IMR-90 (cell line): ENCODE results near the gene KIAA0319L. TPM values are rescaled to one million over a fixed set of nuclear protein-coding genes. Genes with fewer than 3 reads are reported as not detected.

ENCODE experiments used
- ATAC-seq: fragments of 200-7000 bp; cut with Tn5 transposase; 2 replicates; pipeline ENCODE4 v1.9.1; 2020; ENCODE audit warnings: low read depth, mild to moderate bottlenecking, moderate library complexity
- BruUV-seq: library from RNA; stranded (reverse); fragments of 400-500 nt; replicated peaks from 2 replicates; lab custom pipeline; 2021; lab: Mats Ljungman, UMichigan
- CTCF ChIA-PET: fragments of 300-600 bp; formaldehyde crosslinking; extraction: SDS; loops from one replicate; lab custom pipeline; 2021; ENCODE audit warnings: antibody characterized with exemption; lab: Yijun Ruan, JAX
- POLR2A ChIA-PET: fragments of 300-600 bp; sonication (Branson Sonifier 250); formaldehyde crosslinking; loops from one replicate; lab custom pipeline; 2022; ENCODE audit warnings: antibody characterized with exemption; ENCODE audit not compliant: unreplicated experiment; lab: Charles Lee
- DNase-seq: peaks from one replicate; pipeline ENCODE4 v3.0.0; 2013
- H2AFZ ChIP-seq: replicated peaks from 2 replicates; pipeline ENCODE3; 2013; ENCODE audit warnings: low read length, mild to moderate bottlenecking; ENCODE audit not compliant: poor library complexity
- H2AK5ac ChIP-seq: 2 replicates; pipeline ENCODE4 v1.6.1; 2013; ENCODE audit warnings: low read depth, low read length, inconsistent platforms
- H2AK9ac ChIP-seq: replicated peaks from 2 replicates; pipeline ENCODE3; 2013; ENCODE audit warnings: mild to moderate bottlenecking, low read depth, low read length, moderate library complexity; ENCODE audit not compliant: poor library complexity
- H2BK120ac ChIP-seq: 2 replicates; pipeline ENCODE4 v1.6.1; 2013; ENCODE audit warnings: low read depth, low read length, inconsistent platforms
- H2BK15ac ChIP-seq: 3 replicates; pipeline ENCODE4 v1.6.1; 2013; ENCODE audit warnings: low read depth, low read length, inconsistent platforms
- H2BK20ac ChIP-seq: 2 replicates; pipeline ENCODE4 v1.6.1; 2013; ENCODE audit warnings: low read depth, mild to moderate bottlenecking, inconsistent platforms, low read length, moderate library complexity
- H2BK5ac ChIP-seq: 2 replicates; pipeline ENCODE4 v1.6.1; 2013; ENCODE audit warnings: mild to moderate bottlenecking, low read depth, low read length, inconsistent platforms; ENCODE audit not compliant: poor library complexity, severe bottlenecking
- H3K14ac ChIP-seq: replicated peaks from 2 replicates; pipeline ENCODE4 v1.6.1; 2013; ENCODE audit warnings: low read depth, low read length, inconsistent platforms
- H3K18ac ChIP-seq: 2 replicates; pipeline ENCODE4 v1.6.1; 2013; ENCODE audit warnings: low read depth, low read length, control low read depth
- H3K23ac ChIP-seq: 2 replicates; pipeline ENCODE4 v1.6.1; 2013; ENCODE audit warnings: low read depth, low read length, inconsistent platforms
- H3K27ac ChIP-seq: 2 replicates; pipeline ENCODE4 v1.5.1; 2013; ENCODE audit warnings: mild to moderate bottlenecking, control low read depth, low read length; ENCODE audit not compliant: insufficient read depth
- H3K27me3 ChIP-seq: 2 replicates; pipeline ENCODE4 v1.6.1; 2013; ENCODE audit warnings: low read length; ENCODE audit not compliant: control insufficient read depth, insufficient read depth
- H3K36me3 ChIP-seq: 2 replicates; pipeline ENCODE4 v1.6.1; 2013; ENCODE audit warnings: low read length, mixed read lengths; ENCODE audit not compliant: control insufficient read depth, insufficient read depth
- H3K4ac ChIP-seq: 2 replicates; pipeline ENCODE4 v1.6.1; 2013; ENCODE audit warnings: low read depth, low read length, inconsistent platforms
- H3K4me1 ChIP-seq: 2 replicates; pipeline ENCODE4 v1.6.1; 2013; ENCODE audit warnings: low read length, mixed read lengths; ENCODE audit not compliant: control insufficient read depth, insufficient read depth
- H3K4me2 ChIP-seq: 2 replicates; pipeline ENCODE4 v1.6.1; 2013; ENCODE audit warnings: low read depth, mild to moderate bottlenecking, control low read depth, low read length, moderate library complexity
- H3K4me3 ChIP-seq: 2 replicates; pipeline ENCODE4 v1.5.1; 2013; ENCODE audit warnings: low read depth, mild to moderate bottlenecking, control low read depth, low read length, moderate library complexity; ENCODE audit not compliant: insufficient read depth
- H3K56ac ChIP-seq: 2 replicates; pipeline ENCODE4 v1.6.1; 2013; ENCODE audit warnings: low read length, inconsistent platforms; ENCODE audit not compliant: insufficient read depth; ENCODE audit errors: extremely low read depth
- H3K79me1 ChIP-seq, 2 experiments: 2 replicates each; pipeline ENCODE4 v1.6.1; 2013; ENCODE audit warnings: low read length in 2 of 2, inconsistent platforms in 1 of 2, low read depth in 1 of 2
- H3K9ac ChIP-seq: 2 replicates; pipeline ENCODE4 v1.6.1; 2013; ENCODE audit warnings: low read depth, low read length, control low read depth
- H3K9me1 ChIP-seq: 2 replicates; pipeline ENCODE4 v1.6.1; 2013; ENCODE audit warnings: low read length, inconsistent platforms; ENCODE audit not compliant: insufficient read depth
- H3K9me3 ChIP-seq: 2 replicates; pipeline ENCODE4 v1.6.1; 2013; ENCODE audit warnings: low read length; ENCODE audit not compliant: control insufficient read depth, insufficient read depth
- H4K20me1 ChIP-seq: 2 replicates; pipeline ENCODE4 v1.6.1; 2013; ENCODE audit warnings: low read length, inconsistent platforms; ENCODE audit not compliant: insufficient read depth
- H4K5ac ChIP-seq: 2 replicates; pipeline ENCODE4 v1.6.1; 2013; ENCODE audit warnings: mild to moderate bottlenecking, low read depth, low read length, control low read depth
- H4K8ac ChIP-seq, 2 experiments: 2 replicates each; pipeline ENCODE4 v1.6.1; 2013; ENCODE audit warnings: low read depth in 2 of 2, low read length in 2 of 2, control low read depth in 1 of 2, inconsistent platforms in 1 of 2
- H4K91ac ChIP-seq: 2 replicates; pipeline ENCODE4 v1.6.1; 2013; ENCODE audit warnings: low read depth, low read length, inconsistent platforms; ENCODE audit not compliant: insufficient read depth
- BHLHE40 ChIP-seq: fragments of 150-350 bp; IDR thresholded peaks from 2 replicates; pipeline ENCODE4 v1.6.1; 2016; ENCODE audit warnings: mild to moderate bottlenecking, low read depth, low read length
- CEBPB ChIP-seq: IDR thresholded peaks from 2 replicates; pipeline ENCODE4 v1.6.1; 2012; ENCODE audit warnings: low read depth, low read length, improper control_type of control experiment
- CTCF ChIP-seq: conservative IDR thresholded peaks from 2 replicates; pipeline ENCODE4 v1.5.1; 2012; ENCODE audit warnings: mild to moderate bottlenecking, low read depth, low read length, improper control_type of control experiment
- FOS ChIP-seq: fragments of 150-350 bp; IDR thresholded peaks from 2 replicates; pipeline ENCODE4 v1.6.1; 2016; ENCODE audit warnings: low read depth, low read length
- MAFK ChIP-seq: IDR thresholded peaks from 2 replicates; pipeline ENCODE4 v1.6.1; 2012; ENCODE audit warnings: low read depth, low read length, improper control_type of control experiment
- MAZ ChIP-seq: IDR thresholded peaks from 2 replicates; pipeline ENCODE4 v1.6.1; 2012; ENCODE audit warnings: low read depth, mild to moderate bottlenecking, low read length, improper control_type of control experiment, moderate library complexity, borderline replicate concordance
- MXI1 ChIP-seq: IDR thresholded peaks from 2 replicates; pipeline ENCODE4 v1.6.1; 2012; ENCODE audit warnings: low read depth, mild to moderate bottlenecking, low read length, moderate library complexity, borderline replicate concordance
- SMC3 ChIP-seq: fragments of 150-350 bp; IDR thresholded peaks from 2 replicates; pipeline ENCODE4 v1.6.1; 2016; ENCODE audit warnings: low read depth, mild to moderate bottlenecking, antibody characterized with exemption, low read length, moderate library complexity
- USF2 ChIP-seq: fragments of 150-350 bp; IDR thresholded peaks from 2 replicates; pipeline ENCODE4 v1.6.1; 2017; ENCODE audit warnings: mild to moderate bottlenecking, antibody characterized with exemption, low read length, low read depth
- WGBS, 2 experiments: methylation state at CpG; one replicate each; pipeline versions ENCODE4 v1.1.5 to v1.1.7; 2013; ENCODE audit warnings: missing lambda C conversion rate in 2 of 2; ENCODE audit not compliant: insufficient read length in 1 of 2; ENCODE audit errors: extremely low coverage in 2 of 2; 5-methylcytosine and 5-hydroxymethylcytosine counted together
- dilution Hi-C: fragments of 300-500 bp; cut with HindIII; formaldehyde crosslinking; loops from one replicate; pipeline ENCODE4 v1.14.3; 2018; ENCODE audit warnings: low sequenced_read_pairs; ENCODE audit not compliant: unreplicated experiment
- in situ Hi-C: fragments of 300-500 bp; cut with MboI; formaldehyde crosslinking; loops from 3 replicates; pipeline ENCODE4 v1.14.3; 2019; ENCODE audit warnings: low sequenced_read_pairs, inconsistent platforms, mixed read lengths
- intact Hi-C: fragments of 100-400 bp; cut with micrococcal nuclease; formaldehyde crosslinking; loops from 2 replicates; pipeline ENCODE4 v1.10.0; 2022
- polyA plus RNA-seq, 3 experiments: library from polyadenylated mRNA; depleted of rRNA; stranded (reverse); fragments of >200 nt; gene quantifications; 2 replicates each; pipeline ENCODE4 v1.2.3, GENCODE V29; 2012; ENCODE audit warnings: low replicate concordance in 1 of 3
- total RNA-seq: library from RNA; depleted of rRNA; stranded (reverse); fragments of >200 nt; gene quantifications from 2 replicates; pipeline ENCODE4 v1.2.3, GENCODE V29; 2012

KIAA0319L gene
- total and polyA plus RNA-seq, 2 of the 4 experiments (the other 2 are of a cell fraction): 38.0 to 49.8 TPM

GRCh38 chr1:35546614-35547013 lies 10.6 kb downstream of the KIAA0319L start:
- Histone ChIP-seq H3K27ac (no peak overlapping the region), H3K9me3 (no peaks in the 10 kb centered on the region), H2AFZ (no peak overlapping the region), H3K18ac (no peak overlapping the region), H3K9ac (no peak overlapping the region), H3K4me3 (no peak overlapping the region), H2BK15ac (no peak overlapping the region), H4K20me1 (peaks cover 5% of the 10 kb centered on the region; the same call in 1 of the 2 replicates), H3K4ac (no peak overlapping the region), H3K14ac (no peak overlapping the region), H4K5ac (no peak overlapping the region), H2BK5ac (no peak overlapping the region), H3K36me3 (peaks cover 4% of the 10 kb centered on the region), H3K9me1 (peaks cover 2% of the 10 kb centered on the region; the same call in 1 of the 2 replicates), H2AK9ac (no peak overlapping the region), H4K8ac (no peak overlapping the region), H2AK5ac (no peak overlapping the region), H3K27me3 (no peaks in the 10 kb centered on the region), H2BK20ac (no peak overlapping the region), H2BK120ac (no peak overlapping the region), H3K23ac (no peak overlapping the region), H4K91ac (no peak overlapping the region), H3K56ac (no peak overlapping the region), H3K79me1 (peaks cover 17 to 53% of the 10 kb centered on the region in 2 experiments), H3K4me1 (peaks cover 5% of the 10 kb centered on the region), H3K4me2 (no peak overlapping the region)
- CTCF ChIA-PET: no interaction called here
- no CpG with 5 or more reads among the region's 1 CpG for WGBS, 2 experiments
- dilution Hi-C loops: no loop called here
- intact Hi-C loops: no loop called here
- in situ Hi-C loops: no loop called here
- TF ChIP-seq FOS: no peak
- no peak for TF ChIP-seq BHLHE40
- no peak for TF ChIP-seq CTCF
- no peak for TF ChIP-seq MXI1
- no peak for TF ChIP-seq MAZ
- TF ChIP-seq SMC3: no peak
- no peak for TF ChIP-seq CEBPB
- no peak for TF ChIP-seq MAFK
- no peak for TF ChIP-seq USF2
- BruUV-seq: no TSS peak
- POLR2A ChIA-PET: interaction anchor here (0.6 kb wide), 1 partner anchor 516 kb away, joined by 3 read pairs; no protein-coding TSS in a partner anchor
- ATAC-seq (no peak), DNase-seq (no peak)
